ENCODE measurements around the gene PERCC1. TPM values are rescaled to one million over a fixed set of nuclear protein-coding genes. Genes with fewer than 3 reads are reported as not detected.

PERCC1 gene
- total RNA-seq, 4 donors from 2014 or later, result not detected

- TF ChIP-seq CTCF (IDR thresholded peaks at IDR 0.05; ENCODE audit: low read depth), result no peak
Measured at GRCh38 chr16:1459967-1460366, 29.1 kb downstream of the PERCC1 start.

- no peak for TF ChIP-seq CTCF (IDR thresholded peaks at IDR 0.05; ENCODE audit: low read depth)
Measured at GRCh38 chr16:1460602-1461138, 29.8 kb downstream of the PERCC1 start.

GRCh38 chr16:1461146-1461545 is 30.3 kb downstream of the PERCC1 start:
- no peak for TF ChIP-seq CTCF (IDR thresholded peaks at IDR 0.05; ENCODE audit: low read depth)

- no peak for TF ChIP-seq CTCF (IDR thresholded peaks at IDR 0.05; ENCODE audit: low read depth)
Measured at GRCh38 chr16:1464196-1464893, 33.5 kb downstream of the PERCC1 start.

GRCh38 chr16:1464894-1465566 is 34.2 kb downstream of the PERCC1 start:
- no peak for TF ChIP-seq CTCF (IDR thresholded peaks at IDR 0.05; ENCODE audit: low read depth)

GRCh38 chr16:1465567-1465915 is 34.7 kb downstream of the PERCC1 start:
- TF ChIP-seq CTCF (IDR thresholded peaks at IDR 0.05; ENCODE audit: low read depth), result no peak

GRCh38 chr16:1466054-1466453 is 35.2 kb downstream of the PERCC1 start:
- no peak for TF ChIP-seq CTCF (IDR thresholded peaks at IDR 0.05; ENCODE audit: low read depth)

All from subcutaneous adipose tissue (tissue), 4 donors.